Stomach (tissue), 4 donors: Measurements from ENCODE around the gene AUTS2.

Source experiments
- EP300 ChIP-seq: sonication (generic); formaldehyde crosslinking; IDR thresholded peaks from one replicate; pipeline ENCODE4 v1.6.1; 2017; ENCODE audit warnings: antibody characterized with exemption
- POLR2A ChIP-seq, 4 donors: fragments of 450-650 bp; IDR thresholded peaks; one replicate each; pipeline ENCODE4 v1.6.1; 2016; ENCODE audit warnings: antibody characterized with exemption in 4 of 4, control low read depth in 2 of 4, mild to moderate bottlenecking in 1 of 4, moderate library complexity in 1 of 4
- POLR2AphosphoS5 ChIP-seq, 3 donors: sonication (generic); formaldehyde crosslinking; IDR thresholded peaks; one replicate each; pipeline ENCODE4 v1.6.1; 2016; ENCODE audit warnings: antibody characterized with exemption in 3 of 3
- TF ChIP-seq, protein P1 (sequence below), 7 experiments: fragments of 450-650 bp in 4 of 7; fragments of 200-600 bp in 3 of 7; sonication (generic) in 3 of 7; IDR thresholded peaks; one replicate each; pipeline ENCODE4 v1.5.1; 2016 to 2019; ENCODE audit warnings: antibody characterized with exemption in 7 of 7, control low read depth in 2 of 7, mild to moderate bottlenecking in 1 of 7

DNA sequence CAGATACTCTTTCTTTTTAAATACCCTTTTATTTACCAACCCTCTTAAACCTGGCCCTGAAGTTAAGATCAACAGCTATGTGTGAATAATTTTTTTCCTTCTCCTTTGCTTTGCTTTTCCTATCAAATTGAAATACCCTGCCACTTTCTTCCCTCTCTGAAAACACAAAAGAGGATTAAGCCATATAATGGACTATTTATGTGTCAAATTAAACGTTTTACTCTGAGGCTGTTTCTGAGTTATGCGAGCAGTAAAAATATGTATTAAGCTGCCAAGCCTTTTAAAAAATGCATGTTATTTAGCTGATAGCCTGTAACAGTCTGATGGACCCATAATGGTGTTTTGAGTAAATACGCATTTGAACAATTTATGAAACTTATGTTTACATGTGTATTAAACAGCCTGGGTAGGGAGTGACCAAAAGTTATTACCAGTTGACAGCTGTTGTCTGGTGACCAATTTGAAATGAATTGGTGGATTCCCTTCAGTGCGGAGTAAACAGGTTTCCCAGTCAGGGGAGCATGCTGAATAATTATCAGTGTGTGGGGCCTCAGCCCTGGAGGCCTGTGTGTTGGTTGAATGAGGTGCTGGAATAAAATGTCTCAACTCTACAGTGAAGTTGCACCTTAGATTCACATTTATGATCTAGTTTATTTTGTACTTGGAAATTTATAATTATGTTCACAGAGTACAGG lies 89.6 kb downstream of the AUTS2 start:
- TF ChIP-seq, protein P1, sequence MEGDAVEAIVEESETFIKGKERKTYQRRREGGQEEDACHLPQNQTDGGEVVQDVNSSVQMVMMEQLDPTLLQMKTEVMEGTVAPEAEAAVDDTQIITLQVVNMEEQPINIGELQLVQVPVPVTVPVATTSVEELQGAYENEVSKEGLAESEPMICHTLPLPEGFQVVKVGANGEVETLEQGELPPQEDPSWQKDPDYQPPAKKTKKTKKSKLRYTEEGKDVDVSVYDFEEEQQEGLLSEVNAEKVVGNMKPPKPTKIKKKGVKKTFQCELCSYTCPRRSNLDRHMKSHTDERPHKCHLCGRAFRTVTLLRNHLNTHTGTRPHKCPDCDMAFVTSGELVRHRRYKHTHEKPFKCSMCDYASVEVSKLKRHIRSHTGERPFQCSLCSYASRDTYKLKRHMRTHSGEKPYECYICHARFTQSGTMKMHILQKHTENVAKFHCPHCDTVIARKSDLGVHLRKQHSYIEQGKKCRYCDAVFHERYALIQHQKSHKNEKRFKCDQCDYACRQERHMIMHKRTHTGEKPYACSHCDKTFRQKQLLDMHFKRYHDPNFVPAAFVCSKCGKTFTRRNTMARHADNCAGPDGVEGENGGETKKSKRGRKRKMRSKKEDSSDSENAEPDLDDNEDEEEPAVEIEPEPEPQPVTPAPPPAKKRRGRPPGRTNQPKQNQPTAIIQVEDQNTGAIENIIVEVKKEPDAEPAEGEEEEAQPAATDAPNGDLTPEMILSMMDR (IDR thresholded peaks at IDR 0.05), result no peak
- TF ChIP-seq POLR2A (IDR thresholded peaks at IDR 0.05), result no peak
- no peak for TF ChIP-seq POLR2AphosphoS5 (IDR thresholded peaks at IDR 0.05)
- no peak for TF ChIP-seq EP300
